HepG2 (cell line): ENCODE results near the gene ITPRIPL1. TPM values are rescaled to one million over a fixed set of nuclear protein-coding genes. Genes with fewer than 3 reads are reported as not detected.

Source experiments
- KLF15 ChIP-seq: sonication (generic); formaldehyde crosslinking; IDR thresholded peaks from 2 replicates; pipeline ENCODE4 v1.8.1; 2023; ENCODE audit warnings: borderline replicate concordance, mild to moderate bottlenecking, inconsistent platforms, missing genetic modification reagents, mixed read lengths
- NKX3-1 ChIP-seq: sonication (generic); formaldehyde crosslinking; IDR thresholded peaks from 2 replicates; pipeline ENCODE4 v1.5.0; 2020; ENCODE audit warnings: missing genetic modification reagents
- STAG1 ChIP-seq: sonication (generic); formaldehyde crosslinking; IDR thresholded peaks from 2 replicates; pipeline ENCODE4 v1.4.0; 2020; ENCODE audit warnings: missing genetic modification reagents
- polyA plus RNA-seq, 8 experiments: library from polyadenylated mRNA; depleted of rRNA in 3 of 8; stranded (reverse) in 7 of 8; unstranded in 1 of 8; fragments of >200 nt; fragmentation: Illumina TruSeq in 4 of 8; extraction: Trizol in 4 of 8; gene quantifications; 2 replicates each; pipeline versions ENCODE4 v1.2.1 to v1.2.3, GENCODE V29; 2011 to 2016; ENCODE audit warnings: low read depth in 4 of 8, missing spikeins in 1 of 8, mixed read lengths in 1 of 8; ENCODE audit not compliant: insufficient read depth in 1 of 8
- total RNA-seq, 5 experiments: library from RNA; depleted of rRNA; stranded (reverse); fragments of >200 nt; fragmentation: Illumina TruSeq; extraction: Trizol; gene quantifications; 2 replicates each; pipeline ENCODE4 v1.2.3, GENCODE V29; 2016; ENCODE audit warnings: low read depth in 1 of 5
- TF ChIP-seq, protein P1 (sequence below): sonication (generic); formaldehyde crosslinking; IDR thresholded peaks from 2 replicates; pipeline ENCODE4 v1.5.0; 2020; ENCODE audit warnings: mild to moderate bottlenecking, missing genetic modification reagents, moderate library complexity
- TF ChIP-seq, protein P2 (sequence below): sonication (generic); formaldehyde crosslinking; IDR thresholded peaks from 2 replicates; pipeline ENCODE4 v1.5.0; 2020; ENCODE audit warnings: mild to moderate bottlenecking, low read depth, missing genetic modification reagents, borderline replicate concordance
- TF ChIP-seq, protein P3 (sequence below): sonication (generic); formaldehyde crosslinking; IDR thresholded peaks from 2 replicates; pipeline ENCODE4 v1.5.0; 2020; ENCODE audit warnings: mild to moderate bottlenecking, missing genetic modification reagents
- TF ChIP-seq, protein P4 (sequence below): IDR thresholded peaks from 2 replicates; pipeline ENCODE4 v1.4.0; 2020; ENCODE audit warnings: mild to moderate bottlenecking, missing genetic modification reagents

The ITPRIPL1 gene
- total and polyA plus RNA-seq, 2 of the 13 experiments (the other 11 are each of a cell fraction or from before 2014, with no cell fraction given) = 4.3 to 11.7 TPM

DNA sequence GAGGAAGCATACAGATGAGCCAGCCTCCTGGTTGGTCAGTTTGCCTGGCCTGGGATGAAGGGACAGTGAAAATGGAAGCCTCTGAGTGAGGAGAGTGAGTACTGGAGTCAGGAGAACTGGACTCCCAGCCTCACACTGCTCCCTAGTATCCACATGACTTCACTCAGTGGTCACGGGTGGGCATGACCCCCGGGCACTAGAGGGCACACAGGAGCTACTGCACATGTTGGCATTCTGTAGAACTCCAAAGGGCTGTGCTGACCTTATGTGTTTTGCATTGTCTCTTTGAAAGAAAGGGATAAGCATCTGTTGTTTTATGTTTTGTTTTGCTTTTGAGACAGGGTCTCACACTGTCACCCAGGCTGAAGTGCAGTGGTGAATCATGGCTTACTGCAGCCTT lies 34.2 kb downstream of the ITPRIPL1 start (continued):
- TF ChIP-seq, protein P1, sequence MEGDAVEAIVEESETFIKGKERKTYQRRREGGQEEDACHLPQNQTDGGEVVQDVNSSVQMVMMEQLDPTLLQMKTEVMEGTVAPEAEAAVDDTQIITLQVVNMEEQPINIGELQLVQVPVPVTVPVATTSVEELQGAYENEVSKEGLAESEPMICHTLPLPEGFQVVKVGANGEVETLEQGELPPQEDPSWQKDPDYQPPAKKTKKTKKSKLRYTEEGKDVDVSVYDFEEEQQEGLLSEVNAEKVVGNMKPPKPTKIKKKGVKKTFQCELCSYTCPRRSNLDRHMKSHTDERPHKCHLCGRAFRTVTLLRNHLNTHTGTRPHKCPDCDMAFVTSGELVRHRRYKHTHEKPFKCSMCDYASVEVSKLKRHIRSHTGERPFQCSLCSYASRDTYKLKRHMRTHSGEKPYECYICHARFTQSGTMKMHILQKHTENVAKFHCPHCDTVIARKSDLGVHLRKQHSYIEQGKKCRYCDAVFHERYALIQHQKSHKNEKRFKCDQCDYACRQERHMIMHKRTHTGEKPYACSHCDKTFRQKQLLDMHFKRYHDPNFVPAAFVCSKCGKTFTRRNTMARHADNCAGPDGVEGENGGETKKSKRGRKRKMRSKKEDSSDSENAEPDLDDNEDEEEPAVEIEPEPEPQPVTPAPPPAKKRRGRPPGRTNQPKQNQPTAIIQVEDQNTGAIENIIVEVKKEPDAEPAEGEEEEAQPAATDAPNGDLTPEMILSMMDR = peak; percentile 63
- TF ChIP-seq, protein P2, sequence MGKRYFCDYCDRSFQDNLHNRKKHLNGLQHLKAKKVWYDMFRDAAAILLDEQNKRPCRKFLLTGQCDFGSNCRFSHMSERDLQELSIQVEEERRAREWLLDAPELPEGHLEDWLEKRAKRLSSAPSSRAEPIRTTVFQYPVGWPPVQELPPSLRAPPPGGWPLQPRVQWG = no peak
- TF ChIP-seq STAG1 (CRISPR knock-in tag) (peak; percentile 48; the same call in 1 of the 2 replicates), KLF15 (CRISPR knock-in tag) (no peak), NKX3-1 (CRISPR knock-in tag) (no peak)
- TF ChIP-seq, protein P3, sequence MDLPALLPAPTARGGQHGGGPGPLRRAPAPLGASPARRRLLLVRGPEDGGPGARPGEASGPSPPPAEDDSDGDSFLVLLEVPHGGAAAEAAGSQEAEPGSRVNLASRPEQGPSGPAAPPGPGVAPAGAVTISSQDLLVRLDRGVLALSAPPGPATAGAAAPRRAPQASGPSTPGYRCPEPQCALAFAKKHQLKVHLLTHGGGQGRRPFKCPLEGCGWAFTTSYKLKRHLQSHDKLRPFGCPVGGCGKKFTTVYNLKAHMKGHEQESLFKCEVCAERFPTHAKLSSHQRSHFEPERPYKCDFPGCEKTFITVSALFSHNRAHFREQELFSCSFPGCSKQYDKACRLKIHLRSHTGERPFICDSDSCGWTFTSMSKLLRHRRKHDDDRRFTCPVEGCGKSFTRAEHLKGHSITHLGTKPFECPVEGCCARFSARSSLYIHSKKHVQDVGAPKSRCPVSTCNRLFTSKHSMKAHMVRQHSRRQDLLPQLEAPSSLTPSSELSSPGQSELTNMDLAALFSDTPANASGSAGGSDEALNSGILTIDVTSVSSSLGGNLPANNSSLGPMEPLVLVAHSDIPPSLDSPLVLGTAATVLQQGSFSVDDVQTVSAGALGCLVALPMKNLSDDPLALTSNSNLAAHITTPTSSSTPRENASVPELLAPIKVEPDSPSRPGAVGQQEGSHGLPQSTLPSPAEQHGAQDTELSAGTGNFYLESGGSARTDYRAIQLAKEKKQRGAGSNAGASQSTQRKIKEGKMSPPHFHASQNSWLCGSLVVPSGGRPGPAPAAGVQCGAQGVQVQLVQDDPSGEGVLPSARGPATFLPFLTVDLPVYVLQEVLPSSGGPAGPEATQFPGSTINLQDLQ (CRISPR knock-in tag) = no peak
- TF ChIP-seq, protein P4, sequence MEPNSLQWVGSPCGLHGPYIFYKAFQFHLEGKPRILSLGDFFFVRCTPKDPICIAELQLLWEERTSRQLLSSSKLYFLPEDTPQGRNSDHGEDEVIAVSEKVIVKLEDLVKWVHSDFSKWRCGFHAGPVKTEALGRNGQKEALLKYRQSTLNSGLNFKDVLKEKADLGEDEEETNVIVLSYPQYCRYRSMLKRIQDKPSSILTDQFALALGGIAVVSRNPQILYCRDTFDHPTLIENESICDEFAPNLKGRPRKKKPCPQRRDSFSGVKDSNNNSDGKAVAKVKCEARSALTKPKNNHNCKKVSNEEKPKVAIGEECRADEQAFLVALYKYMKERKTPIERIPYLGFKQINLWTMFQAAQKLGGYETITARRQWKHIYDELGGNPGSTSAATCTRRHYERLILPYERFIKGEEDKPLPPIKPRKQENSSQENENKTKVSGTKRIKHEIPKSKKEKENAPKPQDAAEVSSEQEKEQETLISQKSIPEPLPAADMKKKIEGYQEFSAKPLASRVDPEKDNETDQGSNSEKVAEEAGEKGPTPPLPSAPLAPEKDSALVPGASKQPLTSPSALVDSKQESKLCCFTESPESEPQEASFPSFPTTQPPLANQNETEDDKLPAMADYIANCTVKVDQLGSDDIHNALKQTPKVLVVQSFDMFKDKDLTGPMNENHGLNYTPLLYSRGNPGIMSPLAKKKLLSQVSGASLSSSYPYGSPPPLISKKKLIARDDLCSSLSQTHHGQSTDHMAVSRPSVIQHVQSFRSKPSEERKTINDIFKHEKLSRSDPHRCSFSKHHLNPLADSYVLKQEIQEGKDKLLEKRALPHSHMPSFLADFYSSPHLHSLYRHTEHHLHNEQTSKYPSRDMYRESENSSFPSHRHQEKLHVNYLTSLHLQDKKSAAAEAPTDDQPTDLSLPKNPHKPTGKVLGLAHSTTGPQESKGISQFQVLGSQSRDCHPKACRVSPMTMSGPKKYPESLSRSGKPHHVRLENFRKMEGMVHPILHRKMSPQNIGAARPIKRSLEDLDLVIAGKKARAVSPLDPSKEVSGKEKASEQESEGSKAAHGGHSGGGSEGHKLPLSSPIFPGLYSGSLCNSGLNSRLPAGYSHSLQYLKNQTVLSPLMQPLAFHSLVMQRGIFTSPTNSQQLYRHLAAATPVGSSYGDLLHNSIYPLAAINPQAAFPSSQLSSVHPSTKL (CRISPR knock-in tag) = no peak
